MM.1S (cell line): ENCODE results near the gene HIPK2.

Experiments
- CTCF ChIP-seq: fragments of 300-600 bp; sonication (generic); IDR thresholded peaks from 2 replicates; pipeline ENCODE4 v1.5.1; 2016; ENCODE audit warnings: antibody characterized with exemption, low read length, mixed read lengths
- EZH2 ChIP-seq: fragments of 300-600 bp; sonication (generic); optimal IDR thresholded peaks from 2 replicates; pipeline ENCODE3; 2017; ENCODE audit warnings: low read depth, mild to moderate bottlenecking, antibody characterized with exemption, low read length, mixed read lengths
- EZH2phosphoT487 ChIP-seq: fragments of 300-600 bp; sonication (generic); IDR thresholded peaks from 2 replicates; pipeline ENCODE4 v1.6.1; 2018; ENCODE audit warnings: antibody characterized with exemption, low read length

- TF ChIP-seq CTCF (no peak), EZH2 (no peak), EZH2phosphoT487 (no peak)
These were observed 137.1 kb downstream of the HIPK2 start for GRCh38 chr7:139640681-139641080.
